GM12874 (cell line): Measurements from ENCODE around the gene PLA2G2A.

Experiments
- CTCF ChIP-seq: IDR thresholded peaks from 2 replicates; pipeline ENCODE4 v1.5.1; 2011; ENCODE audit warnings: low read depth, mild to moderate bottlenecking, control low read depth, low read length, moderate library complexity; ENCODE audit not compliant: insufficient read depth

Gene PLA2G2A

DNA sequence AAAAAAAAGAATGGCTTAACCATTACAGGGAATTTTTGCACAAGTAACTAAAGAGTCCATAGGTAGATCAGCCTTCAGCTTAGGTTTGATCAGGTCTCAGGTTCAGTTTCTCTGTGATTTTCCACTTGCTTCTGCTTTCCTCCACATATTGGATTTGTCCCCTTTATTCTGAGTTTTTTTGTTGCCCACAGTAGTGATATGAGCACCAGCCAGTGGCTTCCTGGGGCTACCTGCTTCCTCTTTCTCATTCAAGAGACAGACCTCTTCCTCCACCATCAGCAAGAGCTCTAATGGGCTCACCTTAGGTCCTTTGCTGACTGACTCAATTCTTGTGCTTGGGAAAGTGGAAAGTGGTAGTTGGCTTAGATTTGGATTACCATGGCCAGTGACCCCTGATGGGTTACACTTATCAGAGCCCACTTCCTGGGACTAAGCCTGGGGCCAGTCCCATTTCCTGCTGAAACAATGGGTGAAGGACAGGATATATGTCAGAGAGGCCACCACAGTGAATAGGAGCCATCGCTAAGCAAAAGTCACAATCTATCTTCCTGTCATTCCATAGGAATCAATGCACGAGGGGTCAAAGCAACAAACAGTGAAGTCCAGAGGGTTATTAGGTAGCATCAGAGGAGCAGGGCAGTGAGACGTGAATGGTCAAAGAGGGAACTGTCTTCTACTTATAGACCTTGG, 43.2 kb downstream of the PLA2G2A start:
- no peak for TF ChIP-seq CTCF

DNA sequence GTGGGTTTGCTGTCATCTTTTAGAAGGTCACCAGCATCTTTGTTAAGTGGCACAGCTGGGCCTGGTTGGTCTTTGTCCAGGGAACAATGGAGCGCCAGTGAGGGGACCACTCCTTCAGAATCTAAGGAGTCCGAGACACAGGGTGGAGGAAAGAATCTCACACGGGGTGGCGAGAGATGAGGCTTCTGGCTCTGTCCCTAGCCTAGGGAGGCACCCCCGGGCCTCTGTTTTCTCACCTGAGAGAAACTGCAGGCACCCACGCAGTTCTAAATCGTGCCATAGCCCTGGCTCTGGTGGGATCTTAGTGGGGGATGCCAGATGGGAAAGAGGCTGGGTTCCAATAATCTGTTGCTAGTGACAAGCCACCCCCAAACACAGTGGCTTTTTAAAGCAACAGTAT, 45.1 kb downstream of the PLA2G2A start:
- TF ChIP-seq CTCF: no peak

- no peak for TF ChIP-seq CTCF
These were observed 46.6 kb downstream of the PLA2G2A start for GRCh38 chr1:19932866-19933265.

- no peak for TF ChIP-seq CTCF
These were observed 52.9 kb downstream of the PLA2G2A start for GRCh38 chr1:19926296-19927129.
